ENCODE measurements around the gene MCOLN3.
"Not testable (repeated sequence)": the region's sequence is repeated elsewhere in the genome, so short reads cannot be mapped to it uniquely, and the experiment has no call there.

Gene MCOLN3

DNA sequence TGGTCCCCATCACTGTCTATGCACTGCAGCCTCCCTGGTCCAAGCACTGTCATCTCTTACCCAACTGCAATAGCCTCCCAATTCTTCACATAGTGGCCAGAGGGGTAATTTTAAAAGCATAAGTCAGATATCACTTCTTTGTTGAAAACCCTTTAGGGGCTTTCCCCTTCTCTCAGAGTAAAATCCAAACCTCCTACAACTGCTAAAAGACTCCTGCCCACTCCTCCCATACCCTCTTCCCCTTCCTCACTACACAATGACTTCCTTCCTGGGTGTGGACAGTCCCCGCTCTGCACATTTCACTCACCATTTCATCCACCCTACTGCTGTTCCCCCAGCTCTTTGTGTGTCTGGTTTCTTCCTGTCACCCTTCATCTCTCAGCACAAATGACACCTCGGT, 59.7 kb downstream of the MCOLN3 start:
- no peak for DNase-seq

DNA sequence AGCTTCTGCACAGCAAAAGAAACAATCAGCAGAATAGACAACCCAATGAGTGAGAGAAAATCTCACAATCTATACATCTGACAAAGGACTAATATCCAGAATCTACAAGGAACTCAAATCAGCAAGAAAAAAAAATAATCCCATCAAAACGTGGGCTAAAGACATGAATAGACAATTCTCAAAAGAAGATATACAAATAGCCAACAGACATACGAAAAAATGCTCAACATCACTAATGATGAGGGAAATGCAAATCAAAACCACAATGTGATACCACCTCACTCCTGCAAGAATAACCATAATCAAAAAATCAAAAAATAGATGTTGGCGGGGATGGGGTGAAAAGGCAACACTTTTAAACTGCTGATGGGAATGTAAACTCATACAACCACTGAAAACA, 61.7 kb downstream of the MCOLN3 start:
- DNase-seq, result not testable (repeated sequence)

GRCh38 chr1:84985365-84985764, 62.9 kb downstream of the MCOLN3 start:
- peak; percentile 10 for DNase-seq

GRCh38 chr1:84982395-84982794, 65.9 kb downstream of the MCOLN3 start:
- no peak for DNase-seq

DNA sequence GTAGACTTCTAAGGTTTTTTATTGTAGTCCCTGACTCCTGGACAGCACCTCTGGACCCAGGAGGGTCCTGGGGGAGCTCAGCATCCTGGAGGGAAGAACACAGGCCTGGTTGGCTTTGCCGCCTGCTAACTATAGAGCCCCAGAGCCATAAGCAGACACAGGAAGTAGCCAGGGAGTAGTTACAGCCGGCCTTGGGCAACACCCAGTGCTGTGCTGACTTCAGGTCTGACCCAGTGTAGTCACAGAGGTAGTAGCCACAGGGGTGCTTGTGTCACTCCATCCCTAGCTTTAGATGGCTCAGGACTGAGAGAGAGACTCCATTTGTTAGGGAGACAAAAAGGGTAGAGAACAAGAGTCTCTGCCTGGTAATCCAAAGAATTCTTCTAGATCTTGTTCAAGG, 73.3 kb downstream of the MCOLN3 start:
- no peak for DNase-seq

- DNase-seq, result peak; percentile 18
Observed at GRCh38 chr1:84973498-84974334, 74.6 kb downstream of the MCOLN3 start.

GRCh38 chr1:84972377-84972987, 75.8 kb downstream of the MCOLN3 start:
- peak; percentile 18 for DNase-seq

DNA sequence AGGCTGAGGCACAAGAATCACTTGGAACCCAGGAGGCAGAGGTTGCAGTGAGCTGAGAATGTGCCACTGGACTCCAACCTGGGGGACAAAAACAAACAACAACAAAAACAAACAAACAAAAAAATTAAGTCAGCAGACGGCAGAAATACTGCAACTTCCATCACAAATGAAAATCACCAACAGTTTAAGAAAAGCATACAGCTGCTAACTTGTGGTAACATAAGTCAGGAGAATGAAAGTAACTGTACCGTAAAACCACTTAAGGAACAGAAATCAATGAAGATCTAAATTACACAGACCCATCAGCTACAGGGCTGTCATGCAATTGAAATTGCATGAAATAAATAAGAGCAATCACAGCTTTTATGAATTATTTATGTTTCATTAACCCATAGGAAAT, 76.3 kb downstream of the MCOLN3 start:
- no peak for DNase-seq

DNA sequence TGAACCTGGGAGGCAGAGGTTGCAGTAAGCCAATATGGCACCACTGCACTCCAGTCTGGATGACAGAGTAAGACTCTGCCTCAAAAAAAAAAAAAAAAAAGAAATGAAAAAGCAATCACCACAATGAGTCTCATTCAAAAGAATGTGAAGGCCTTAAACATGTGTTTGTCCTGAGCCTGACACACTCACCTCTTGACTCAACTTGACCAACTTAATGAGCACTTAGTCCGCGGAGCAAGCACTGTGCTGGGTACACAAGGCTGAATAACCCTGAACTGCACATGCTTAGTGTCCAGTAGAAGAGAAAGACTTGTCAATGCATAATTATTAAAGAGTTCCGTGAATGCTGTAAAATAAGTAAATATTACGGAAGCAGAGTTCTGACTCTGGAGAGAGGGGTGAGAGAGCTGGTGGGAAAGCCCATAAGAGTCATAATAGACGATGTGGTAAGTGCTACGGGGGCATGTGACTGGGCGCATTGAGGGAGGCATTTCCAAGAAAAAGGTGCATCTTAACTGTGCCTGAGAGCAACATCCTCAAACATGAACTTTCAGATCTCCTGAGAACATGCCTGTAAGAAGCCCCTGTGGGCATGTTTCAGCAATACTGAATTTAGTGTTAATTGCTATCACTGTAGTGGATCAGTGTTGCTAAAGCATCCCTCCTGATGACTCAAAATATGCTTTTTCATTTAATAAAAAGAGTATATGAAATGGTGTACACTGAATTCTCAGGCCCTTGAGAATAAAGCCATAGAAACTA, 78.6 kb downstream of the MCOLN3 start:
- no peak for DNase-seq

DNA sequence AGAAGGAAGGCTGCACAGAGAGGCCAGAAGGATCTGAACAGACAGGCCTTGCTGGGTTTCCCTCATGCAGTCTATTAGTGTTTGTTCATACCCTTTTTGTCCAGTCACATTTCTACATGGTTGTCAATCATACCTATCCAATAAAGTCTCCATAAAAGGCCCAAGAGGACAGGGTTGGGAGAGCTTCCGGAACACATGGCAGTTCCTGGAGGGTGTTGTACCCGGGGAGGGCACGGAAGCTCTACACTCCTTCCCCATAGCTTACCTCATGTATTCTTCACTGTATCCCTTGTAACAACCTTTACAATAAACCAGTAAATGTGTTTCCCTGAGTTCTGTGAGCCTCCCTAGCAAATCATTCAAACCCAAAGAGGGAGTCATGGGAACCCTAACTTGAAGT, 79.4 kb downstream of the MCOLN3 start:
- DNase-seq, result no peak

GRCh38 chr1:84968101-84968500, 80.2 kb downstream of the MCOLN3 start:
- no peak for DNase-seq
